Loucy (cell line): ENCODE results near the gene RNF157.

Experiments used
- EZH2phosphoT487 ChIP-seq: fragments of 200-600 bp; IDR thresholded peaks from 2 replicates; pipeline ENCODE4 v1.6.1; 2018; ENCODE audit warnings: antibody characterized with exemption, mild to moderate bottlenecking, moderate library complexity, borderline replicate concordance
- TF ChIP-seq, protein P1 (sequence below): fragments of 200-600 bp; sonication (generic); conservative IDR thresholded peaks from 2 replicates; pipeline ENCODE4 v1.5.1; 2014; ENCODE audit warnings: mild to moderate bottlenecking, antibody characterized with exemption, low read length

DNA sequence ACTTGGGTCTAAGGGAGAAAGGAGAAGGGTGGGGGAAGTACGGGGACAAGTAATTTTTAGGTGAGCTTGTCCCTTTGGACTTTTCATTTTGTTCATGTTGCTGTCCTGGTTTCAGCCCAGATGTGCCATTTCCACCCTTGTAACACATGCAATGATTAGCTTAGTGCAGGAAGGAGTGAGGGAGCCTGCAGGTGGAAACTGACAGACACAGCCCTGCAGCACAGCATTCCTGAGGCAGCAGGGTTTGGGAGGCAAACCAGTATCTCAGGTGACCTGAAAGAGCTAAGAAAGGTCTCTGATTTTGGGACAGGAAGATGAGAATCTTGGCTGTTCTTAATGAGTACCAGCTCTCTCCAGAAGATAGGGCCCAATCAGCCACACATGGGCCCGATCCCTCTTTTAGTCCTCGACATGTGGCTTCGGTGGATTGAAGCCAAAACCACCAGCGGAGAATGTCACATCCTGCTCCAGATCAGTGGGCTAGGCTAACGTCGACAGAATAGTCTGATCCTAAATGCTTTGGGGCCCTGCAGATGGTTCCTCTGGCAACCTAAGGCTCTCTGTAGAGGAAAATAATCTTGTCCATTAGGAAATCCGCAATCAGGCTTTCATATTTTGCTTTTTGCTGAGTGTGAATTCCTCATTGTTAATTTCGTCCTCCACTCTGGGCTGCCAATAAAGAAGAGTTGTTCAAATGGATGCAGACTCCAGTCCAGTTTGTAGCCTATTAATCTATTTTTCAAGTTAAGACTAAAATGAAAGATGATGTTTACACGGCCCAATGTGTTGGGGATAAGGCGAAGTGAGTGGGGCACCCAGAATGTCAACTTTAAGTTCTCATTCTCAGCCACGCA is 3.8 kb upstream of the RNF157 start:
- TF ChIP-seq, protein P1, sequence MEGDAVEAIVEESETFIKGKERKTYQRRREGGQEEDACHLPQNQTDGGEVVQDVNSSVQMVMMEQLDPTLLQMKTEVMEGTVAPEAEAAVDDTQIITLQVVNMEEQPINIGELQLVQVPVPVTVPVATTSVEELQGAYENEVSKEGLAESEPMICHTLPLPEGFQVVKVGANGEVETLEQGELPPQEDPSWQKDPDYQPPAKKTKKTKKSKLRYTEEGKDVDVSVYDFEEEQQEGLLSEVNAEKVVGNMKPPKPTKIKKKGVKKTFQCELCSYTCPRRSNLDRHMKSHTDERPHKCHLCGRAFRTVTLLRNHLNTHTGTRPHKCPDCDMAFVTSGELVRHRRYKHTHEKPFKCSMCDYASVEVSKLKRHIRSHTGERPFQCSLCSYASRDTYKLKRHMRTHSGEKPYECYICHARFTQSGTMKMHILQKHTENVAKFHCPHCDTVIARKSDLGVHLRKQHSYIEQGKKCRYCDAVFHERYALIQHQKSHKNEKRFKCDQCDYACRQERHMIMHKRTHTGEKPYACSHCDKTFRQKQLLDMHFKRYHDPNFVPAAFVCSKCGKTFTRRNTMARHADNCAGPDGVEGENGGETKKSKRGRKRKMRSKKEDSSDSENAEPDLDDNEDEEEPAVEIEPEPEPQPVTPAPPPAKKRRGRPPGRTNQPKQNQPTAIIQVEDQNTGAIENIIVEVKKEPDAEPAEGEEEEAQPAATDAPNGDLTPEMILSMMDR: no peak
- TF ChIP-seq EZH2phosphoT487: no peak
